WTC11 (cell line): ENCODE results near the gene EPN1. TPM values are rescaled to one million over a fixed set of nuclear protein-coding genes. Genes with fewer than 3 reads are reported as not detected.

ENCODE experiments used
- ATAC-seq: fragments of 200-7000 bp; cut with Tn5 transposase; 2 replicates; pipeline ENCODE4 v1.10.0; 2021; ENCODE audit warnings: mild to moderate bottlenecking, moderate library complexity
- CTCF ChIA-PET: fragments of 300-600 bp; sonication (Branson Sonifier 250); formaldehyde crosslinking; loops from one replicate; lab custom pipeline; 2021; ENCODE audit warnings: antibody characterized with exemption; lab: Charles Lee
- POLR2A ChIA-PET: fragments of 350-600 bp; sonication (Branson Sonifier 250); formaldehyde crosslinking; loops from one replicate; lab custom pipeline; 2021; ENCODE audit warnings: antibody characterized with exemption; lab: Charles Lee
- DNase-seq: peaks from one replicate; pipeline ENCODE4 v3.0.0; 2021; ENCODE audit warnings: low spot score
- H3K27ac Mint-ChIP-seq: 2 replicates; pipeline ENCODE4 v1.8.0; 2021; ENCODE audit warnings: mixed read lengths
- H3K27me3 Mint-ChIP-seq: 2 replicates; pipeline ENCODE4 v1.8.0; 2021; ENCODE audit warnings: low read depth, mild to moderate bottlenecking, moderate library complexity, mixed read lengths
- H3K36me3 Mint-ChIP-seq: 2 replicates; pipeline ENCODE4 v1.8.0; 2021; ENCODE audit warnings: mixed read lengths
- H3K4me1 Mint-ChIP-seq: 2 replicates; pipeline ENCODE4 v1.8.0; 2022; ENCODE audit warnings: mixed read lengths
- H3K4me3 Mint-ChIP-seq: 2 replicates; pipeline ENCODE4 v1.8.0; 2021; ENCODE audit warnings: mild to moderate bottlenecking, moderate library complexity, mixed read lengths
- H3K9me3 Mint-ChIP-seq: 2 replicates; pipeline ENCODE4 v1.8.0; 2021; ENCODE audit warnings: mixed read lengths
- EMX1 ChIP-seq: fragments of 250-450 bp; sonication (Bioruptor Pico); IDR thresholded peaks from 2 replicates; pipeline ENCODE4 v1.8.0; 2021; ENCODE audit warnings: mild to moderate bottlenecking
- ETV6 ChIP-seq: sonication (generic); formaldehyde crosslinking; IDR thresholded peaks from 2 replicates; pipeline ENCODE4 v1.8.1; 2022; ENCODE audit warnings: mild to moderate bottlenecking, missing genetic modification reagents
- GRHL2 ChIP-seq: fragments of 250-450 bp; sonication (Bioruptor Pico); IDR thresholded peaks from 2 replicates; pipeline ENCODE4 v1.8.0; 2022; ENCODE audit warnings: mild to moderate bottlenecking, moderate library complexity; ENCODE audit not compliant: insufficient replicate concordance, severe bottlenecking
- NR1H2 ChIP-seq: sonication (generic); formaldehyde crosslinking; IDR thresholded peaks from 2 replicates; pipeline ENCODE4 v1.9.0; 2021; ENCODE audit warnings: mild to moderate bottlenecking, moderate library complexity, missing genetic modification reagents
- ZBTB21 ChIP-seq: sonication (generic); formaldehyde crosslinking; IDR thresholded peaks from 2 replicates; pipeline ENCODE4 v1.8.1; 2023; ENCODE audit warnings: mild to moderate bottlenecking, missing genetic modification reagents, borderline replicate concordance
- total RNA-seq: library from RNA; stranded (reverse); gene quantifications from 3 replicates; pipeline ENCODE4 v1.2.3, GENCODE V29; 2021
- TF ChIP-seq, protein P1 (sequence below): sonication (generic); formaldehyde crosslinking; IDR thresholded peaks from 2 replicates; pipeline ENCODE4 v1.8.1; 2023; ENCODE audit warnings: mild to moderate bottlenecking, moderate library complexity, missing genetic modification reagents
- TF ChIP-seq, protein P2 (sequence below): sonication (generic); formaldehyde crosslinking; IDR thresholded peaks from 2 replicates; pipeline ENCODE4 v1.8.1; 2022; ENCODE audit warnings: mild to moderate bottlenecking, missing genetic modification reagents, moderate library complexity, borderline replicate concordance
- TF ChIP-seq, protein P3 (sequence below): sonication (generic); formaldehyde crosslinking; IDR thresholded peaks from 2 replicates; pipeline ENCODE4 v1.8.0; 2023; ENCODE audit warnings: mild to moderate bottlenecking, missing genetic modification reagents
- TF ChIP-seq, protein P4 (sequence below): sonication (generic); formaldehyde crosslinking; IDR thresholded peaks from 2 replicates; pipeline ENCODE4 v1.8.0; 2022; ENCODE audit warnings: missing genetic modification reagents
- TF ChIP-seq, protein P5 (sequence below): sonication (generic); formaldehyde crosslinking; IDR thresholded peaks from 2 replicates; pipeline ENCODE4 v1.8.1; 2022; ENCODE audit warnings: low read depth, mild to moderate bottlenecking, moderate library complexity, missing genetic modification reagents, borderline replicate concordance
- TF ChIP-seq, protein P6 (sequence below): fragments of 200-600 bp; IDR thresholded peaks from 2 replicates; pipeline ENCODE4 v1.8.0; 2022; ENCODE audit warnings: antibody characterized with exemption

Gene EPN1
- total RNA-seq, 1 experiment from 2014 or later = 234 TPM

DNA sequence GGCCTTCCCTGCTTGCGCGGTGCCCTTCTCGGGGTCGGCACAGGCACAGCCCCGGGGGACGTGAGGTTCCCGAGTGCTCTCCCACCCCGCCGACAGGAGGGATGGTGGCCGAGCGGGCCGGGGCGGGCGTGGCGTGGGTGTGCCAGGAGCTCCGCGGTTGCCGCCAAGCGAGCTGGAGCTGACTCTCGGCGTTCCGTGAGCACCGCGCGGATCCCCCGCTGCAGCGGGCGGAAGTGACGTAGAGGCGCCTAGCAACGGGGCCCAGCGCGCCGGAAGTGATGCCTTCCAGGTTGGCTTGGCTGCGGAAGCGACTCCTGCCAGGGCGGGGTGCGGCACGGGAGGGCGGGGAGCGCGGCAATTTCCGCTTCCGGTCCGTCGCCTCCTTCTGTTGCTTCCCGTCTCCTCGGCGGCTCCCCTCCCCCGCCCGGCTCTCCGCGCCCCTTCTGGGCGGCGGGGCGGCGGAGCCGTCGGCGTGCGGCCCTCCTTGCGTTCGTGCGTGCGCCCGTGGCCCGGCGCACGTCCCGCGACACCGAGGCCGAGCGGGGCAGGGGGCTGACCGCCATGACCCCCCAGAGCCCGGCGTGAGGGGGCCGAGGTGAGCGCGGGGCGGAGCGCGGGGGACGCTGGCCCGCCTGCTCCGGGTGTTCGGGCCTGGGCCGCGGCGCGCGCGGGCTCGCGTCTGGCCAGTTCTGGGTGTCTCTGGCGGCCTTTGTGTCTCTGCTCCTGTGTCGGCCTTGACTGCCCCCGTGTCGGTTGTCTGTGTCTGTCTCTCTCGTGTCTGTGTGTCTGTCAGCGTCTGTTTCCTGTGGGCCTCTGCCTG, at the start of gene EPN1 (continued):
- TF ChIP-seq, protein P1, sequence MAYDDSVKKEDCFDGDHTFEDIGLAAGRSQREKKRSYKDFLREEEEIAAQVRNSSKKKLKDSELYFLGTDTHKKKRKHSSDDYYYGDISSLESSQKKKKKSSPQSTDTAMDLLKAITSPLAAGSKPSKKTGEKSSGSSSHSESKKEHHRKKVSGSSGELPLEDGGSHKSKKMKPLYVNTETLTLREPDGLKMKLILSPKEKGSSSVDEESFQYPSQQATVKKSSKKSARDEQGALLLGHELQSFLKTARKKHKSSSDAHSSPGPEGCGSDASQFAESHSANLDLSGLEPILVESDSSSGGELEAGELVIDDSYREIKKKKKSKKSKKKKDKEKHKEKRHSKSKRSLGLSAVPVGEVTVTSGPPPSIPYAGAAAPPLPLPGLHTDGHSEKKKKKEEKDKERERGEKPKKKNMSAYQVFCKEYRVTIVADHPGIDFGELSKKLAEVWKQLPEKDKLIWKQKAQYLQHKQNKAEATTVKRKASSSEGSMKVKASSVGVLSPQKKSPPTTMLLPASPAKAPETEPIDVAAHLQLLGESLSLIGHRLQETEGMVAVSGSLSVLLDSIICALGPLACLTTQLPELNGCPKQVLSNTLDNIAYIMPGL (CRISPR knock-in tag) = peak; percentile 64; the same call in 1 of the 2 replicates

DNA sequence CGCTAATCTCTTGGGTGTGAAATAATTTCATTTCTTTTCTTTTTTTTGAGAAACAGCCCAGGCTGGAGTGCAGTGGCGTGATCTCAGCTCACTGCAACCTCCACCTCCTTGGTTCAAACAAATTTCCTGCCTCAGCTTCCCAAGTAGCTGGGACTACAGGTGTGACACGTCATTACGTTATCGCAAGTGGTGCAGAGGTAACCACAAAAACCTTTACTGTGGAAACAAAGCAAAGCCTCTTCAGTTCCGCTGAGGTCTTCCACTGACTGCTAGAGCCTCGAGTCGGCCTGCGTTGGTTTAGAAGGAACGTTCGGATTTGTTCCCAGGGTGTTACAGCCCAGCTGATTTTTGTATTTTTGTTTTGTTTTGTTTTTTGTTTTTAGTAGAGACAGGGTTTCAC, 48.7 kb upstream of the EPN1 start:
- DNase-seq (no peak), ATAC-seq (no peak)
- ChIA-PET CTCF (interaction anchor here (0.6 to 1.3 kb wide), 5 partner anchors 21 to 1196 kb away, joined by 3 read pairs; no protein-coding TSS in a partner anchor), POLR2A (interaction anchor here (0.6 kb wide), 1 partner anchor 231 kb away, joined by 3 read pairs; no protein-coding TSS in a partner anchor)
- Mint-ChIP-seq H3K27me3 (peaks cover 17% of the 10 kb centered on the region), H3K4me3 (no peak overlapping the region), H3K9me3 (no peaks in the 10 kb centered on the region), H3K4me1 (peaks cover 15% of the 10 kb centered on the region), H3K27ac (no peak overlapping the region; the same call in 1 of the 2 replicates), H3K36me3 (peaks cover 3% of the 10 kb centered on the region; the same call in 1 of the 2 replicates)
- TF ChIP-seq, protein P2, sequence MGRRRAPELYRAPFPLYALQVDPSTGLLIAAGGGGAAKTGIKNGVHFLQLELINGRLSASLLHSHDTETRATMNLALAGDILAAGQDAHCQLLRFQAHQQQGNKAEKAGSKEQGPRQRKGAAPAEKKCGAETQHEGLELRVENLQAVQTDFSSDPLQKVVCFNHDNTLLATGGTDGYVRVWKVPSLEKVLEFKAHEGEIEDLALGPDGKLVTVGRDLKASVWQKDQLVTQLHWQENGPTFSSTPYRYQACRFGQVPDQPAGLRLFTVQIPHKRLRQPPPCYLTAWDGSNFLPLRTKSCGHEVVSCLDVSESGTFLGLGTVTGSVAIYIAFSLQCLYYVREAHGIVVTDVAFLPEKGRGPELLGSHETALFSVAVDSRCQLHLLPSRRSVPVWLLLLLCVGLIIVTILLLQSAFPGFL = no peak
- TF ChIP-seq, protein P3, sequence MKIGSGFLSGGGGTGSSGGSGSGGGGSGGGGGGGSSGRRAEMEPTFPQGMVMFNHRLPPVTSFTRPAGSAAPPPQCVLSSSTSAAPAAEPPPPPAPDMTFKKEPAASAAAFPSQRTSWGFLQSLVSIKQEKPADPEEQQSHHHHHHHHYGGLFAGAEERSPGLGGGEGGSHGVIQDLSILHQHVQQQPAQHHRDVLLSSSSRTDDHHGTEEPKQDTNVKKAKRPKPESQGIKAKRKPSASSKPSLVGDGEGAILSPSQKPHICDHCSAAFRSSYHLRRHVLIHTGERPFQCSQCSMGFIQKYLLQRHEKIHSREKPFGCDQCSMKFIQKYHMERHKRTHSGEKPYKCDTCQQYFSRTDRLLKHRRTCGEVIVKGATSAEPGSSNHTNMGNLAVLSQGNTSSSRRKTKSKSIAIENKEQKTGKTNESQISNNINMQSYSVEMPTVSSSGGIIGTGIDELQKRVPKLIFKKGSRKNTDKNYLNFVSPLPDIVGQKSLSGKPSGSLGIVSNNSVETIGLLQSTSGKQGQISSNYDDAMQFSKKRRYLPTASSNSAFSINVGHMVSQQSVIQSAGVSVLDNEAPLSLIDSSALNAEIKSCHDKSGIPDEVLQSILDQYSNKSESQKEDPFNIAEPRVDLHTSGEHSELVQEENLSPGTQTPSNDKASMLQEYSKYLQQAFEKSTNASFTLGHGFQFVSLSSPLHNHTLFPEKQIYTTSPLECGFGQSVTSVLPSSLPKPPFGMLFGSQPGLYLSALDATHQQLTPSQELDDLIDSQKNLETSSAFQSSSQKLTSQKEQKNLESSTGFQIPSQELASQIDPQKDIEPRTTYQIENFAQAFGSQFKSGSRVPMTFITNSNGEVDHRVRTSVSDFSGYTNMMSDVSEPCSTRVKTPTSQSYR (CRISPR knock-in tag) = no peak
- TF ChIP-seq GRHL2 (CRISPR knock-in tag) (no peak), EMX1 (no peak), ETV6 (CRISPR knock-in tag) (no peak), ZBTB21 (no peak)
- TF ChIP-seq, protein P4, sequence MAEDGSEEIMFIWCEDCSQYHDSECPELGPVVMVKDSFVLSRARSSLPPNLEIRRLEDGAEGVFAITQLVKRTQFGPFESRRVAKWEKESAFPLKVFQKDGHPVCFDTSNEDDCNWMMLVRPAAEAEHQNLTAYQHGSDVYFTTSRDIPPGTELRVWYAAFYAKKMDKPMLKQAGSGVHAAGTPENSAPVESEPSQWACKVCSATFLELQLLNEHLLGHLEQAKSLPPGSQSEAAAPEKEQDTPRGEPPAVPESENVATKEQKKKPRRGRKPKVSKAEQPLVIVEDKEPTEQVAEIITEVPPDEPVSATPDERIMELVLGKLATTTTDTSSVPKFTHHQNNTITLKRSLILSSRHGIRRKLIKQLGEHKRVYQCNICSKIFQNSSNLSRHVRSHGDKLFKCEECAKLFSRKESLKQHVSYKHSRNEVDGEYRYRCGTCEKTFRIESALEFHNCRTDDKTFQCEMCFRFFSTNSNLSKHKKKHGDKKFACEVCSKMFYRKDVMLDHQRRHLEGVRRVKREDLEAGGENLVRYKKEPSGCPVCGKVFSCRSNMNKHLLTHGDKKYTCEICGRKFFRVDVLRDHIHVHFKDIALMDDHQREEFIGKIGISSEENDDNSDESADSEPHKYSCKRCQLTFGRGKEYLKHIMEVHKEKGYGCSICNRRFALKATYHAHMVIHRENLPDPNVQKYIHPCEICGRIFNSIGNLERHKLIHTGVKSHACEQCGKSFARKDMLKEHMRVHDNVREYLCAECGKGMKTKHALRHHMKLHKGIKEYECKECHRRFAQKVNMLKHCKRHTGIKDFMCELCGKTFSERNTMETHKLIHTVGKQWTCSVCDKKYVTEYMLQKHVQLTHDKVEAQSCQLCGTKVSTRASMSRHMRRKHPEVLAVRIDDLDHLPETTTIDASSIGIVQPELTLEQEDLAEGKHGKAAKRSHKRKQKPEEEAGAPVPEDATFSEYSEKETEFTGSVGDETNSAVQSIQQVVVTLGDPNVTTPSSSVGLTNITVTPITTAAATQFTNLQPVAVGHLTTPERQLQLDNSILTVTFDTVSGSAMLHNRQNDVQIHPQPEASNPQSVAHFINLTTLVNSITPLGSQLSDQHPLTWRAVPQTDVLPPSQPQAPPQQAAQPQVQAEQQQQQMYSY (CRISPR knock-in tag) = no peak
- TF ChIP-seq, protein P5, sequence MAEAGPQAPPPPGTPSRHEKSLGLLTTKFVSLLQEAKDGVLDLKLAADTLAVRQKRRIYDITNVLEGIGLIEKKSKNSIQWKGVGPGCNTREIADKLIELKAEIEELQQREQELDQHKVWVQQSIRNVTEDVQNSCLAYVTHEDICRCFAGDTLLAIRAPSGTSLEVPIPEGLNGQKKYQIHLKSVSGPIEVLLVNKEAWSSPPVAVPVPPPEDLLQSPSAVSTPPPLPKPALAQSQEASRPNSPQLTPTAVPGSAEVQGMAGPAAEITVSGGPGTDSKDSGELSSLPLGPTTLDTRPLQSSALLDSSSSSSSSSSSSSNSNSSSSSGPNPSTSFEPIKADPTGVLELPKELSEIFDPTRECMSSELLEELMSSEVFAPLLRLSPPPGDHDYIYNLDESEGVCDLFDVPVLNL (CRISPR knock-in tag) = no peak

DNA sequence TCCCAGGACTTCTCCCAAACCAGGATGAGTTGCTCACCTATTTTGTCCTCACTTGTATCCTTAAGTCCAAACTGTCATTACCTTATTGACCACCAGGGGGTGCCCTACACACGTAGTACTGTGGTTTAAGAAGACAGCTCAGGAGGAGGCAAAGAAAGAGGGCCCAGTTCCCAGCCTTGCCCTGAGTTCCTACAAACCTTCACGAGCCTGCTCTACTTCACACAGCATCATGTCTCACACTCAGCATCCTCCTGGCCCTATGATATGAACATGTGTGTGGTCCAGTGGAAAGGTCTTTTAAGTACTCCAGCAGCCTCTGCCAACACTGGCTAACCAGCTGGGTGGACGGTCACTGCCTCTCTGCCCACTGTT, 42.6 kb upstream of the EPN1 start:
- Mint-ChIP-seq H3K27ac (peak overlapping the region; percentile 80), H3K9me3 (no peaks in the 10 kb centered on the region), H3K4me3 (peak overlapping the region; percentile 20; the same call in 1 of the 2 replicates), H3K4me1 (peaks cover 29% of the 10 kb centered on the region), H3K36me3 (0 out of 2 replicates have a peak, but pooled peaks cover 5% of the 10 kb centered on the region), H3K27me3 (peaks cover 9% of the 10 kb centered on the region; the same call in 1 of the 2 replicates)
- ChIA-PET POLR2A (interaction anchor here (0.9 to 2.9 kb wide), 5 partner anchors 8 to 88 kb away, joined by 3 to 8 read pairs (median 4); partner anchors contain the start of genes U2AF2, ZNF784 and ZNF865), CTCF (interaction anchor here (0.5 to 3.9 kb wide), 45 partner anchors 8 to 1210 kb away, joined by 3 to 55 read pairs (median 4); partner anchors contain the start of genes CCDC106, FIZ1, ISOC2 and NAT14)
- TF ChIP-seq NR1H2 (CRISPR knock-in tag) = no peak
- TF ChIP-seq, protein P6, sequence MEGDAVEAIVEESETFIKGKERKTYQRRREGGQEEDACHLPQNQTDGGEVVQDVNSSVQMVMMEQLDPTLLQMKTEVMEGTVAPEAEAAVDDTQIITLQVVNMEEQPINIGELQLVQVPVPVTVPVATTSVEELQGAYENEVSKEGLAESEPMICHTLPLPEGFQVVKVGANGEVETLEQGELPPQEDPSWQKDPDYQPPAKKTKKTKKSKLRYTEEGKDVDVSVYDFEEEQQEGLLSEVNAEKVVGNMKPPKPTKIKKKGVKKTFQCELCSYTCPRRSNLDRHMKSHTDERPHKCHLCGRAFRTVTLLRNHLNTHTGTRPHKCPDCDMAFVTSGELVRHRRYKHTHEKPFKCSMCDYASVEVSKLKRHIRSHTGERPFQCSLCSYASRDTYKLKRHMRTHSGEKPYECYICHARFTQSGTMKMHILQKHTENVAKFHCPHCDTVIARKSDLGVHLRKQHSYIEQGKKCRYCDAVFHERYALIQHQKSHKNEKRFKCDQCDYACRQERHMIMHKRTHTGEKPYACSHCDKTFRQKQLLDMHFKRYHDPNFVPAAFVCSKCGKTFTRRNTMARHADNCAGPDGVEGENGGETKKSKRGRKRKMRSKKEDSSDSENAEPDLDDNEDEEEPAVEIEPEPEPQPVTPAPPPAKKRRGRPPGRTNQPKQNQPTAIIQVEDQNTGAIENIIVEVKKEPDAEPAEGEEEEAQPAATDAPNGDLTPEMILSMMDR = peak; percentile 87
- peak; percentile 61 for ATAC-seq
- DNase-seq = peak; percentile 92
